HepG2 (cell line): ENCODE data around the gene PCOLCE2. TPM values are rescaled to one million over a fixed set of nuclear protein-coding genes. Genes with fewer than 3 reads are reported as not detected.

Source experiments
- ATF4 ChIP-seq, 2 experiments: fragments of 450-650 bp in 1 of 2; sonication (generic) in 1 of 2; formaldehyde crosslinking; IDR thresholded peaks; 2 replicates each; pipeline versions ENCODE4 v1.5.0 to v1.8.0; 2020 to 2022; ENCODE audit warnings: mild to moderate bottlenecking in 1 of 2, missing genetic modification reagents in 1 of 2
- FOXM1 ChIP-seq: sonication (generic); formaldehyde crosslinking; IDR thresholded peaks from 2 replicates; pipeline ENCODE4 v1.5.0; 2020; ENCODE audit warnings: missing genetic modification reagents
- GATAD1 ChIP-seq: IDR thresholded peaks from 2 replicates; pipeline ENCODE4 v1.6.1; 2016; ENCODE audit warnings: missing genetic modification reagents, missing compliant biosample characterization
- GMEB2 ChIP-seq: IDR thresholded peaks from 2 replicates; pipeline ENCODE4 v1.6.1; 2016; ENCODE audit warnings: missing biosample characterization, missing genetic modification reagents, low read depth
- HHEX ChIP-seq: IDR thresholded peaks from 2 replicates; pipeline ENCODE4 v1.6.1; 2016; ENCODE audit warnings: control low read depth
- HIC2 ChIP-seq: sonication (generic); formaldehyde crosslinking; IDR thresholded peaks from 2 replicates; pipeline ENCODE4 v1.9.0; 2022; ENCODE audit warnings: low read depth, missing genetic modification reagents
- HNF4A ChIP-seq: sonication (generic); formaldehyde crosslinking; IDR thresholded peaks from 2 replicates; pipeline ENCODE4 v1.4.0; 2020; ENCODE audit warnings: missing genetic modification reagents
- HOXA9 ChIP-seq: sonication (generic); formaldehyde crosslinking; IDR thresholded peaks from 2 replicates; pipeline ENCODE4 v1.8.1; 2022; ENCODE audit warnings: missing genetic modification reagents, mild to moderate bottlenecking, moderate library complexity, borderline replicate concordance
- ISL2 ChIP-seq: sonication (generic); formaldehyde crosslinking; IDR thresholded peaks from 2 replicates; pipeline ENCODE4 v1.5.0; 2020; ENCODE audit warnings: missing genetic modification reagents
- NCOA2 ChIP-seq: sonication (generic); formaldehyde crosslinking; IDR thresholded peaks from 2 replicates; pipeline ENCODE4 v1.8.0; 2022; ENCODE audit warnings: inconsistent platforms
- NONO ChIP-seq, 2 experiments: fragments of 450-650 bp in 1 of 2; sonication (generic) in 1 of 2; formaldehyde crosslinking in 1 of 2; IDR thresholded peaks in 1 of 2; conservative IDR thresholded peaks in 1 of 2; 2 replicates each; pipeline versions ENCODE4 v1.6.1 to v1.8.0; 2017 to 2022; ENCODE audit warnings: mild to moderate bottlenecking in 1 of 2, missing genetic modification reagents in 1 of 2, moderate library complexity in 1 of 2
- RFX3 ChIP-seq: IDR thresholded peaks from 2 replicates; pipeline ENCODE4 v1.6.1; 2016; ENCODE audit warnings: missing biosample characterization, missing genetic modification reagents
- SP140L ChIP-seq: sonication (generic); formaldehyde crosslinking; IDR thresholded peaks from 2 replicates; pipeline ENCODE4 v1.4.0; 2020; ENCODE audit warnings: missing genetic modification reagents, borderline replicate concordance
- YEATS2 ChIP-seq: sonication (generic); formaldehyde crosslinking; IDR thresholded peaks from 2 replicates; pipeline ENCODE4 v1.4.0; 2020; ENCODE audit warnings: missing genetic modification reagents, borderline replicate concordance
- ZFP1 ChIP-seq: IDR thresholded peaks from 2 replicates; pipeline ENCODE4 v1.6.1; 2016
- ZNF10 ChIP-seq: sonication (generic); formaldehyde crosslinking; IDR thresholded peaks from 2 replicates; pipeline ENCODE4 v1.4.0; 2020; ENCODE audit warnings: mild to moderate bottlenecking, low read depth, missing genetic modification reagents, borderline replicate concordance
- ZNF749 ChIP-seq: sonication (generic); formaldehyde crosslinking; IDR thresholded peaks from 2 replicates; pipeline ENCODE4 v1.8.0; 2022; ENCODE audit warnings: mild to moderate bottlenecking, missing genetic modification reagents, moderate library complexity, borderline replicate concordance
- ZSCAN9 ChIP-seq: IDR thresholded peaks from 2 replicates; pipeline ENCODE4 v1.6.1; 2016; ENCODE audit warnings: borderline replicate concordance
- polyA plus RNA-seq, 8 experiments: library from polyadenylated mRNA; depleted of rRNA in 3 of 8; stranded (reverse) in 7 of 8; unstranded in 1 of 8; fragments of >200 nt; fragmentation: Illumina TruSeq in 4 of 8; extraction: Trizol in 4 of 8; gene quantifications; 2 replicates each; pipeline versions ENCODE4 v1.2.1 to v1.2.3, GENCODE V29; 2011 to 2016; ENCODE audit warnings: low read depth in 4 of 8, missing spikeins in 1 of 8, mixed read lengths in 1 of 8; ENCODE audit not compliant: insufficient read depth in 1 of 8
- total RNA-seq, 5 experiments: library from RNA; depleted of rRNA; stranded (reverse); fragments of >200 nt; fragmentation: Illumina TruSeq; extraction: Trizol; gene quantifications; 2 replicates each; pipeline ENCODE4 v1.2.3, GENCODE V29; 2016; ENCODE audit warnings: low read depth in 1 of 5
- TF ChIP-seq, protein P1 (sequence below), 2 experiments: sonication (generic) in 1 of 2; formaldehyde crosslinking in 1 of 2; IDR thresholded peaks; 2 replicates each; pipeline versions ENCODE4 v1.4.0 to v1.6.1; 2016 to 2020; ENCODE audit warnings: borderline replicate concordance in 1 of 2, low read depth in 1 of 2, mild to moderate bottlenecking in 1 of 2, missing genetic modification reagents in 1 of 2

PCOLCE2 gene
- total and polyA plus RNA-seq, 2 of the 13 experiments (the other 11 are each of a cell fraction or from before 2014, with no cell fraction given) = 0.71 to 2.0 TPM

- TF ChIP-seq RFX3 = peak; percentile 29; the same call in 1 of the 2 replicates
- no peak for TF ChIP-seq HIC2 (CRISPR knock-in tag)
- peak; percentile 89; the same call in 1 of the 2 replicates for TF ChIP-seq ISL2 (CRISPR knock-in tag)
- no peak for TF ChIP-seq SP140L (CRISPR knock-in tag)
- TF ChIP-seq ZSCAN9 (CRISPR knock-in tag) = 0 out of 2 replicates have a peak, but pooled peaks have one; percentile 42
- no peak for TF ChIP-seq GMEB2 (CRISPR knock-in tag)
- TF ChIP-seq GATAD1 (CRISPR knock-in tag) = peak; percentile 49; the same call in 1 of the 2 replicates
- peak; percentile 32; the same call in 1 of the 2 replicates for TF ChIP-seq YEATS2 (CRISPR knock-in tag)
- no peak for TF ChIP-seq ZNF749
- TF ChIP-seq, protein P1, sequence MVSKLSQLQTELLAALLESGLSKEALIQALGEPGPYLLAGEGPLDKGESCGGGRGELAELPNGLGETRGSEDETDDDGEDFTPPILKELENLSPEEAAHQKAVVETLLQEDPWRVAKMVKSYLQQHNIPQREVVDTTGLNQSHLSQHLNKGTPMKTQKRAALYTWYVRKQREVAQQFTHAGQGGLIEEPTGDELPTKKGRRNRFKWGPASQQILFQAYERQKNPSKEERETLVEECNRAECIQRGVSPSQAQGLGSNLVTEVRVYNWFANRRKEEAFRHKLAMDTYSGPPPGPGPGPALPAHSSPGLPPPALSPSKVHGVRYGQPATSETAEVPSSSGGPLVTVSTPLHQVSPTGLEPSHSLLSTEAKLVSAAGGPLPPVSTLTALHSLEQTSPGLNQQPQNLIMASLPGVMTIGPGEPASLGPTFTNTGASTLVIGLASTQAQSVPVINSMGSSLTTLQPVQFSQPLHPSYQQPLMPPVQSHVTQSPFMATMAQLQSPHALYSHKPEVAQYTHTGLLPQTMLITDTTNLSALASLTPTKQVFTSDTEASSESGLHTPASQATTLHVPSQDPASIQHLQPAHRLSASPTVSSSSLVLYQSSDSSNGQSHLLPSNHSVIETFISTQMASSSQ (IDR thresholded peaks at IDR 0.05; ENCODE audit: low read depth) = 0 out of 2 replicates have a peak, but pooled peaks have one; percentile 15
- TF ChIP-seq, protein P1 (CRISPR knock-in tag; IDR thresholded peaks at IDR 0.05; ENCODE audit: borderline replicate concordance) = no peak
- TF ChIP-seq ZNF10 (CRISPR knock-in tag) = no peak
- no peak for TF ChIP-seq FOXM1 (CRISPR knock-in tag)
- TF ChIP-seq NONO (IDR thresholded peaks at IDR 0.05) = no peak
- 0 out of 2 replicates have a peak, but pooled peaks have one; percentile 28 for TF ChIP-seq NONO (CRISPR knock-in tag; conservative IDR thresholded peaks at IDR 0.05)
- peak in 1 of 2 experiments; percentile 80; a peak in 2 of 4 replicates for TF ChIP-seq ATF4 (CRISPR knock-in tag; IDR thresholded peaks at IDR 0.05)
- peak; percentile 96 for TF ChIP-seq NCOA2 (CRISPR knock-in tag)
- peak; percentile 75; the same call in 1 of the 2 replicates for TF ChIP-seq ZFP1 (CRISPR knock-in tag)
- peak; percentile 41; the same call in 1 of the 2 replicates for TF ChIP-seq HHEX
- peak; percentile 72 for TF ChIP-seq HNF4A (CRISPR knock-in tag)
- TF ChIP-seq HOXA9 (CRISPR knock-in tag) = no peak
Measured at GRCh38 chr3:142846779-142847577, 41.9 kb downstream of the PCOLCE2 start (continued).
